Caco-2 (cell line): ENCODE results near the gene ITPRID1. TPM values are rescaled to one million over a fixed set of nuclear protein-coding genes. Genes with fewer than 3 reads are reported as not detected.

Experiments used
- BruUV-seq: library from RNA; stranded (reverse); fragments of 400-500 nt; replicated peaks from 2 replicates; lab custom pipeline; 2021; lab: Mats Ljungman, UMichigan
- CTCF ChIA-PET: fragments of 300-600 bp; sonication (Branson Sonifier 250); formaldehyde crosslinking; loops from one replicate; lab custom pipeline; 2022; ENCODE audit warnings: antibody characterized with exemption; lab: Charles Lee
- POLR2A ChIA-PET: fragments of 300-600 bp; sonication (Branson Sonifier 250); formaldehyde crosslinking; loops from one replicate; lab custom pipeline; 2022; ENCODE audit warnings: antibody characterized with exemption; lab: Charles Lee
- DNase-seq, 2 experiments: peaks; one replicate each; pipeline versions ENCODE4 v3.0.0 to v3.0.0-alpha.2; 2020 to 2022
- H3K27me3 ChIP-seq: replicated peaks from 2 replicates; pipeline ENCODE4 v1.6.0; 2011; ENCODE audit warnings: low read length; ENCODE audit not compliant: control insufficient read depth, insufficient read depth
- H3K36me3 ChIP-seq: 2 replicates; pipeline ENCODE4 v1.5.1; 2011; ENCODE audit warnings: low read length; ENCODE audit not compliant: control insufficient read depth, insufficient read depth
- H3K4me1 ChIP-seq: fragments of 250-450 bp; sonication (Bioruptor Pico); 2 replicates; pipeline ENCODE4 v1.5.1; 2020; ENCODE audit warnings: mild to moderate bottlenecking
- H3K4me3 ChIP-seq: 2 replicates; pipeline ENCODE4 v1.5.1; 2011; ENCODE audit warnings: low read depth, mild to moderate bottlenecking, control low read depth, low read length
- H3K9me3 ChIP-seq: fragments of 250-450 bp; sonication (Bioruptor Pico); 2 replicates; pipeline ENCODE4 v1.5.1; 2020; ENCODE audit warnings: mild to moderate bottlenecking, moderate library complexity
- H3K27ac Mint-ChIP-seq: one replicate; pipeline ENCODE4 v1.8.0; 2022; ENCODE audit warnings: mixed read lengths; ENCODE audit not compliant: unreplicated experiment
- H3K27me3 Mint-ChIP-seq: one replicate; pipeline ENCODE4 v1.8.0; 2022; ENCODE audit warnings: mixed read lengths; ENCODE audit not compliant: insufficient read depth, unreplicated experiment
- H3K36me3 Mint-ChIP-seq: one replicate; pipeline ENCODE4 v1.8.0; 2022; ENCODE audit warnings: mild to moderate bottlenecking, mixed read lengths; ENCODE audit not compliant: insufficient read depth, unreplicated experiment
- H3K4me1 Mint-ChIP-seq: one replicate; pipeline ENCODE4 v1.8.0; 2022; ENCODE audit warnings: low read depth, mixed read lengths; ENCODE audit not compliant: unreplicated experiment
- H3K4me3 Mint-ChIP-seq: one replicate; pipeline ENCODE4 v1.8.0; 2022; ENCODE audit warnings: mild to moderate bottlenecking, moderate library complexity, mixed read lengths; ENCODE audit not compliant: unreplicated experiment
- H3K9me3 Mint-ChIP-seq: one replicate; pipeline ENCODE4 v1.8.0; 2022; ENCODE audit warnings: mixed read lengths; ENCODE audit not compliant: unreplicated experiment
- intact Hi-C: fragments of 100-400 bp; cut with micrococcal nuclease; formaldehyde crosslinking; loops from one replicate; pipeline ENCODE4 v1.10.0; 2022; ENCODE audit not compliant: unreplicated experiment
- total RNA-seq: library from RNA; stranded (reverse); gene quantifications from 2 replicates; pipeline ENCODE4 v1.2.3, GENCODE V29; 2022
- TF ChIP-seq, protein P1 (sequence below), 2 experiments: fragments of 200-600 bp in 1 of 2; IDR thresholded peaks; 1 replicate in 1 of 2; 2 replicates in 1 of 2; pipeline versions ENCODE4 v1.5.1 to v1.8.0; 2011 to 2022; ENCODE audit warnings: antibody characterized with exemption in 1 of 2, control low read depth in 1 of 2, inconsistent platforms in 1 of 2, low read depth in 1 of 2, low read length in 1 of 2, mild to moderate bottlenecking in 1 of 2, moderate library complexity in 1 of 2; ENCODE audit not compliant: insufficient read depth in 1 of 2, severe bottlenecking in 1 of 2, unreplicated experiment in 1 of 2

ITPRID1 gene
- total RNA-seq, 1 experiment from 2014 or later = 0.09 TPM

DNA sequence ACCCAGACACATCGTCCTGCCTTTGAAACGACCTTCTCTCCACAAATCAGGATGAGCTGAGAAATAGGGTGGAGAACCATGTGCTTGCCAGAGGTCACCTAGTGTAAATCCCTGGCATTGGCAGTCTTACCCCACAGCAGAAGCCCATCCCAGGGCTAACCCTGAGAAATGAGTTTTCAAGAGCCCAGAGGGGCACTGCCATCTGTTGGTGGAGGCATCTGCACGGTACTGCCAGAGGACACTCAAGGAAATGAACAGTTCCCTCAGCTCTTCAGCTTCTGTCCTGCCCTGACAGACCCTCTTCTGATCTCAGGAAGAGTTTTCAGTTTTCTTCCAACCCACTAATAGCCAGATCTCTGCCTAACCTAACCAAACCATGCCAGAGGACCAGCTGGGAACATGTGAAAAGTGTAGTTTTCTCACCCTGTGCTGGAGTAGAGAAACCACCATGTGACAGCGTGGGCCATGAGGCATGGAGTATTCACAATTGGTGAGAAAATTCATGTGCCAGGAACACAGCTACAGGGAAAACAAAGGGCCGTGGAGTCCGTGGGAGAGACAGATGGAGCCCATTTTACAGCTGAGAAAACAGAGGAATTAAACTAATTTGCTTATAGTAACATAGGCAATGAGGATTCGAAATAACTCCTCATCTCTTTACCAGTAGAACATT, 37.7 kb upstream of the ITPRID1 start:
- no peak overlapping the region for H3K27ac Mint-ChIP-seq
- POLR2A ChIA-PET = no interaction called here

GRCh38 chr7:31476941-31477677, 36.8 kb upstream of the ITPRID1 start:
- no peaks in the 10 kb centered on the region for H3K36me3 ChIP-seq
- H3K27me3 ChIP-seq = no peaks in the 10 kb centered on the region
- Mint-ChIP-seq H3K36me3 (no peaks in the 10 kb centered on the region), H3K4me3 (no peak overlapping the region), H3K27me3 (no peaks in the 10 kb centered on the region), H3K27ac (no peak overlapping the region), H3K9me3 (no peaks in the 10 kb centered on the region), H3K4me1 (peaks cover 7% of the 10 kb centered on the region)
- no TSS peak for BruUV-seq
- ChIA-PET POLR2A (no interaction called here), CTCF (no interaction called here)
- DNase-seq = no peak
- peaks cover 12% of the 10 kb centered on the region for H3K4me1 ChIP-seq
- H3K9me3 ChIP-seq = no peaks in the 10 kb centered on the region
- no peak overlapping the region for H3K4me3 ChIP-seq
- TF ChIP-seq, protein P1, sequence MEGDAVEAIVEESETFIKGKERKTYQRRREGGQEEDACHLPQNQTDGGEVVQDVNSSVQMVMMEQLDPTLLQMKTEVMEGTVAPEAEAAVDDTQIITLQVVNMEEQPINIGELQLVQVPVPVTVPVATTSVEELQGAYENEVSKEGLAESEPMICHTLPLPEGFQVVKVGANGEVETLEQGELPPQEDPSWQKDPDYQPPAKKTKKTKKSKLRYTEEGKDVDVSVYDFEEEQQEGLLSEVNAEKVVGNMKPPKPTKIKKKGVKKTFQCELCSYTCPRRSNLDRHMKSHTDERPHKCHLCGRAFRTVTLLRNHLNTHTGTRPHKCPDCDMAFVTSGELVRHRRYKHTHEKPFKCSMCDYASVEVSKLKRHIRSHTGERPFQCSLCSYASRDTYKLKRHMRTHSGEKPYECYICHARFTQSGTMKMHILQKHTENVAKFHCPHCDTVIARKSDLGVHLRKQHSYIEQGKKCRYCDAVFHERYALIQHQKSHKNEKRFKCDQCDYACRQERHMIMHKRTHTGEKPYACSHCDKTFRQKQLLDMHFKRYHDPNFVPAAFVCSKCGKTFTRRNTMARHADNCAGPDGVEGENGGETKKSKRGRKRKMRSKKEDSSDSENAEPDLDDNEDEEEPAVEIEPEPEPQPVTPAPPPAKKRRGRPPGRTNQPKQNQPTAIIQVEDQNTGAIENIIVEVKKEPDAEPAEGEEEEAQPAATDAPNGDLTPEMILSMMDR (IDR thresholded peaks at IDR 0.05; ENCODE audit: insufficient read depth in 1 of 2, low read depth in 1 of 2, low read length in 1 of 2, severe bottlenecking in 1 of 2, unreplicated experiment in 1 of 2) = no peak
- intact Hi-C loops = no loop called here

More for the DNA sequence above, 37.7 kb upstream of the ITPRID1 start:
- H3K36me3 ChIP-seq = no peaks in the 10 kb centered on the region
- Mint-ChIP-seq H3K9me3 (no peaks in the 10 kb centered on the region), H3K27me3 (no peaks in the 10 kb centered on the region), H3K4me3 (no peak overlapping the region), H3K36me3 (no peaks in the 10 kb centered on the region), H3K4me1 (peaks cover 7% of the 10 kb centered on the region)
- no peaks in the 10 kb centered on the region for H3K27me3 ChIP-seq
- TF ChIP-seq, protein P1 (IDR thresholded peaks at IDR 0.05; ENCODE audit: insufficient read depth in 1 of 2, low read depth in 1 of 2, low read length in 1 of 2, severe bottlenecking in 1 of 2, unreplicated experiment in 1 of 2) = no peak
- intact Hi-C loops = no loop called here
- no peaks in the 10 kb centered on the region for H3K9me3 ChIP-seq
- no TSS peak for BruUV-seq
- no peak overlapping the region for H3K4me3 ChIP-seq
- peaks cover 12% of the 10 kb centered on the region for H3K4me1 ChIP-seq
- CTCF ChIA-PET = no interaction called here
- no peak for DNase-seq

DNA sequence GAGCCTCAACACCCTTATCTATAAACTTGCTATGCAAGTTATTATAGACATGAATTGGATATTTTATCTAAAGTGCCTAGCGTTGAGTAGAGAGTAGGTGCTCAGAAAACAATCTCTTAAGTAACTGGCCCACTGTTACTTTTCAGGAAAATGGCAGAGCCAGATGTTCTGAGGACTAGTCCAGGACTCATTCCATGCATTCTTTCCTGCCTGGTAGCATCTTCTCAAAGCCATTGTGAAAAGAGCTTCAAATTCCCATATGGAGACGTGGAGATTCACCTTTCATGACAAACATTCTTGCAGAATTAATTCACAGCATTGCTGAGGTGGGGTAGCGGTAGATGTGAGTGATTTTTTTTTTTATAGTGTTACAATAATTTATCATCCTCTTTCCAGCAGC, 35.9 kb upstream of the ITPRID1 start:
- ChIA-PET POLR2A (no interaction called here), CTCF (interaction anchor here (0.7 kb wide), 1 partner anchor 188 kb away, joined by 3 read pairs; no protein-coding TSS in a partner anchor)
- Mint-ChIP-seq H3K4me3 (no peak overlapping the region), H3K27ac (no peak overlapping the region), H3K36me3 (no peaks in the 10 kb centered on the region), H3K4me1 (peaks cover 7% of the 10 kb centered on the region), H3K27me3 (no peaks in the 10 kb centered on the region), H3K9me3 (no peaks in the 10 kb centered on the region)
- DNase-seq = no peak
- intact Hi-C loops = no loop called here
- no peaks in the 10 kb centered on the region for H3K9me3 ChIP-seq
- H3K36me3 ChIP-seq = no peaks in the 10 kb centered on the region
- H3K27me3 ChIP-seq = no peaks in the 10 kb centered on the region
- H3K4me1 ChIP-seq = peaks cover 12% of the 10 kb centered on the region
- no peak overlapping the region for H3K4me3 ChIP-seq
- BruUV-seq = no TSS peak
- TF ChIP-seq, protein P1 (IDR thresholded peaks at IDR 0.05; ENCODE audit: insufficient read depth in 1 of 2, low read depth in 1 of 2, low read length in 1 of 2, severe bottlenecking in 1 of 2, unreplicated experiment in 1 of 2) = no peak
